Effector memory CD8-positive, alpha-beta T cell (primary cell): ENCODE results near the gene TKT.

Experiments
- ATAC-seq: fragments of 150-1000 bp; cut with Tn5 transposase; replicated peaks from 2 replicates; pipeline ENCODE4 v1.10.0; 2021; ENCODE audit warnings: mild to moderate bottlenecking, moderate library complexity
- DNase-seq, 3 experiments: peaks; one replicate each; pipeline ENCODE4 v3.0.0; 2021
- H3K27ac Mint-ChIP-seq, 2 donors: one replicate each; pipeline ENCODE4 v1.8.0; 2022; ENCODE audit warnings: mild to moderate bottlenecking in 2 of 2, mixed read lengths in 2 of 2, moderate library complexity in 2 of 2
- H3K27me3 Mint-ChIP-seq, 2 donors: one replicate each; pipeline ENCODE4 v1.8.0; 2022; ENCODE audit warnings: mixed read lengths in 2 of 2
- H3K36me3 Mint-ChIP-seq: one replicate; pipeline ENCODE4 v1.8.0; 2022; ENCODE audit warnings: mild to moderate bottlenecking, moderate library complexity, mixed read lengths; ENCODE audit not compliant: insufficient read depth
- H3K4me1 Mint-ChIP-seq, 2 donors: one replicate each; pipeline ENCODE4 v1.8.0; 2022; ENCODE audit warnings: low read depth in 2 of 2, mixed read lengths in 2 of 2
- H3K4me3 Mint-ChIP-seq, 2 donors: one replicate each; pipeline ENCODE4 v1.8.0; 2022; ENCODE audit warnings: mild to moderate bottlenecking in 2 of 2, mixed read lengths in 2 of 2, moderate library complexity in 2 of 2
- H3K9me3 Mint-ChIP-seq, 2 donors: one replicate each; pipeline ENCODE4 v1.8.0; 2022; ENCODE audit warnings: mixed read lengths in 2 of 2

TKT gene

DNA sequence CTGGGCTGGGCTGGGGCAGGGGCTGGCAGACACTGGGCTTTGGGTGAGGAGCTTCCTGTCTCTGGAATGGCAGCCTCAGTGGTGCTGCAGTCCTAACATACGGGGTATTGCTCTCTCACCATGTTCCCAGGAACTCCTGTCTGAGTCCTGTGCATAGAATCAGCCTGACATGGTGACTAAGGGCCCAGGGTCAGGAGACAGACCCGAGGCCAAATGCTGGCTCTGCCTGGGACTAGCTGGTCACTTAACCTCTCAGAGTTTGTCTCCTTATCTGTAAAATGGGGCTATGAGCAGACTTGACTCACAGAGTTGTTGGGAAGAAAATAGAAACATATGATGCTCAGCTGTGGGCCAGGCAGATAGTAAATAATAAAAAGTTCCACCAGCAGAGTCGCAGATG is 66.5 kb downstream of the TKT start:
- no peaks in the 10 kb centered on the region for H3K27me3 Mint-ChIP-seq

DNA sequence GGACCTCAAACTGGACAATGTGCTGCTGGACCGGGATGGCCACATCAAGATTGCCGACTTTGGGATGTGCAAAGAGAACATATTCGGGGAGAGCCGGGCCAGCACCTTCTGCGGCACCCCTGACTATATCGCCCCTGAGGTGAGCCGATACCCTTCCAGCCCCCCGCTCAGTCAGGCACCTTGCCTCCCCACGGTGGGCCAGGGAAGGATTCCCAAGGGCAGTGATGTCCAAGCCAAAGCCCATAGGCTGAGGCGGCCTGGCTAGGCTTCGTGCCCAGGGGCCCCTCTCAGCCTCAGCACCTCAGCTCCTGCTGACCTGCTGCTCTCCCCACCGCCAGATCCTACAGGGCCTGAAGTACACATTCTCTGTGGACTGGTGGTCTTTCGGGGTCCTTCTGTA is 67.1 kb downstream of the TKT start:
- Mint-ChIP-seq H3K4me1 (peaks cover 3 to 7% of the 10 kb centered on the region in 2 donors), H3K27ac (no peak overlapping the region), H3K36me3 (peaks cover 81% of the 10 kb centered on the region), H3K9me3 (no peaks in the 10 kb centered on the region), H3K27me3 (no peaks in the 10 kb centered on the region), H3K4me3 (no peak overlapping the region)
- DNase-seq (no peak), ATAC-seq (no peak)

More for the DNA sequence above, 66.5 kb downstream of the TKT start:
- Mint-ChIP-seq H3K36me3 (peaks cover 79% of the 10 kb centered on the region), H3K9me3 (no peaks in the 10 kb centered on the region), H3K4me1 (peaks cover 3 to 7% of the 10 kb centered on the region in 2 donors), H3K4me3 (no peak overlapping the region), H3K27ac (no peak overlapping the region)
- no peak for ATAC-seq
- DNase-seq: no peak

DNA sequence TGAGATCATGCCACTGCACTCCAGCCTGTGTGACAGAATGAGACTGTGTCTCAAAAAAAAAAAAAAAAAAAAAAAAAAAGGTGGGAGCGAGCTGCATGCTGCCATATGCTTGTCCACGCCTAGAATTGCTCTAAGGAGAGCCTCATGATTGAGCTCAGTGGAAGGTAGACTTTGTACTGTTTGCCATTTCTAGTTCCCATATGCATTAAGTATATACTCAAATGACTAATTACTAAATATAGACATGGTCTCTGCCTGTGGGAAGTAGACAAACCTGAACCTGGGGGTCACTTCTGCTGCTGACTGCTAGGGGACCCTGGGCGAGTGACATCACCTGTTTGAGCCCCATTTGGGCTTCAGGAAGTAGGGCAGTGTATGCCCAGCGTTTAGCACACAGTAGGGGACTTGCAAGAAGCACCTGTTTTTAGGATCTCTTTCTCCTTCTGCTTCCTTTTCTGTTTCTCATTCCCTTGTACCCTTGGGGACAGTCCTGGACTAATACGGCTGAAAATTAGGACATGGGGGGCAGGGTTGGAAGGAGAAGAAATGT is 67.6 kb downstream of the TKT start:
- Mint-ChIP-seq H3K27me3 (no peaks in the 10 kb centered on the region), H3K36me3 (peaks cover 83% of the 10 kb centered on the region), H3K4me3 (no peak overlapping the region), H3K27ac (no peak overlapping the region), H3K4me1 (peaks cover 3 to 7% of the 10 kb centered on the region in 2 donors), H3K9me3 (no peaks in the 10 kb centered on the region)
- no peak for DNase-seq
- no peak for ATAC-seq

DNA sequence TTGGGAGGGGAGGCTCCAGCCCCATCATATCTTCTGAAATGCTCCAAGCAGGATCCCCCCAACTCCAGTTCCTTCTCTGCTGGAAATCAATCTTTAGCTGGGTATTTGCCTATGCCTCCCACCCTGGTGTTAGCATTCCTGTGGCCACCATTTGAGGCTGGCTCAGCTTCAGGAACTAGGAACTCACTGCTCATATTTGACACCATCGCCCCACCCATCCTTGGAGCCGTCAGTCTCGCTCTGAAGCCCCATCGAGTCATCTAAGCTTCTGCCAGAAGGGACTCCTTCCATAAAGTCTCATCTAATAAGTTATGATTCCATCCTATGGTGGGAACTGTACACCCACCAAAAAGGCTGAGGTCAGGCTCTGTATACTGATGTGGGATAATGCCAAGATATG is 68.4 kb downstream of the TKT start:
- ATAC-seq: no peak
- no peak overlapping the region for H3K4me3 Mint-ChIP-seq
- peaks cover 84% of the 10 kb centered on the region for H3K36me3 Mint-ChIP-seq
- no peak for DNase-seq
- peaks cover 0 to 3% of the 10 kb centered on the region in 2 donors for H3K4me1 Mint-ChIP-seq
- peak overlapping the region in 1 of 2 donors; percentile 75 for H3K27ac Mint-ChIP-seq
- no peaks in the 10 kb centered on the region for H3K9me3 Mint-ChIP-seq
- no peaks in the 10 kb centered on the region for H3K27me3 Mint-ChIP-seq

DNA sequence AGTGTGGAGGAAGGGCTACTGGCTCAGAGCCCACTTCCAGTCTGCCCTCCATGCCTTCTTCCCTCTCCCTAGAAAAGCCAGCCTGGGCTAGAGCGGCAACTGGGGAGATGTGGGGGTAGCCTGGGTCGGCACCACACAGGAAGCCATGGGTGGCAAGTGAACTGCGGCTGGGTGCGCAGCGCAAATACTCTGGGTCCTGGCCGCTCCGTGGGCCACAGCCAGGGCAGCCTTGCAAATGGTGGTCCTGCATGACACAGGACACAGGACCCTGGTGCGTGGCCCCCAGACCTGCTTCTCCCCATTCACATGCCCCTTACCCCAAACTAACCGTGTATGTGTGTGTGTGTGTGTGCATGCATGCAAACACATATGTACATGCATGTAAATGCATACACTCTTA is 69.1 kb downstream of the TKT start:
- no peak for ATAC-seq
- peaks cover 86% of the 10 kb centered on the region for H3K36me3 Mint-ChIP-seq
- peak overlapping the region in 1 of 2 donors; percentile 77 for H3K27ac Mint-ChIP-seq
- no peaks in the 10 kb centered on the region for H3K27me3 Mint-ChIP-seq
- no peak overlapping the region for H3K4me3 Mint-ChIP-seq
- DNase-seq: no peak
- no peaks in the 10 kb centered on the region for H3K9me3 Mint-ChIP-seq
- H3K4me1 Mint-ChIP-seq: peaks cover 0 to 1% of the 10 kb centered on the region in 2 donors

DNA sequence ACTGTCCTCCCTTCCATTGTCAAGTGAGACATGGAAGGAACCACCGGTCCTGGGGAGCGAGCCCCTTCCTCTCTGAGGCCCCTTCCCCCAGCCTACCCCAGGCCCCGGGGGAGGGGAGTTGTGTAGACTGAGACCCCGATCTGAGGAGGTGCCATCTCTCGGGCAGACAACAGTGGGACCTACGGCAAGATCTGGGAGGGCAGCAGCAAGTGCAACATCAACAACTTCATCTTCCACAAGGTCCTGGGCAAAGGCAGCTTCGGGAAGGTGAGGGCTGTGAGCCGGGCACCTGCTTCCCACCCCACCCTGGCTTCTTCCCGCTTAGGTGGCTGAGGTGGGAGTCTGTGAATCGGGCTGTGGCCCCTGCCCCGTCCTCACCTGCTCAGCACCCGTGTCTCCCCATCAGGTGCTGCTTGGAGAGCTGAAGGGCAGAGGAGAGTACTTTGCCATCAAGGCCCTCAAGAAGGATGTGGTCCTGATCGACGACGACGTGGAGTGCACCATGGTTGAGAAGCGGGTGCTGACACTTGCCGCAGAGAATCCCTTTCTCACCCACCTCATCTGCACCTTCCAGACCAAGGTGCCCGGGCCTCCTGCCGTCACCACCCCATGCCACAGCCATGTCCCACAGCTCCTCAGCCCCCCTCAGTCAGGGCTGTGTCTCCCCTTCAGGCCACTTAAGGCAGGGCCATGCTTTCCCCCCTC is 69.9 kb downstream of the TKT start:
- peaks cover 0 to 1% of the 10 kb centered on the region in 2 donors for H3K4me1 Mint-ChIP-seq
- H3K27ac Mint-ChIP-seq: peak overlapping the region; percentile 4 to 77
- H3K9me3 Mint-ChIP-seq: no peaks in the 10 kb centered on the region
- H3K36me3 Mint-ChIP-seq: peaks cover 89% of the 10 kb centered on the region
- ATAC-seq (no peak), DNase-seq (no peak)
- no peaks in the 10 kb centered on the region for H3K27me3 Mint-ChIP-seq
- H3K4me3 Mint-ChIP-seq: no peak overlapping the region

DNA sequence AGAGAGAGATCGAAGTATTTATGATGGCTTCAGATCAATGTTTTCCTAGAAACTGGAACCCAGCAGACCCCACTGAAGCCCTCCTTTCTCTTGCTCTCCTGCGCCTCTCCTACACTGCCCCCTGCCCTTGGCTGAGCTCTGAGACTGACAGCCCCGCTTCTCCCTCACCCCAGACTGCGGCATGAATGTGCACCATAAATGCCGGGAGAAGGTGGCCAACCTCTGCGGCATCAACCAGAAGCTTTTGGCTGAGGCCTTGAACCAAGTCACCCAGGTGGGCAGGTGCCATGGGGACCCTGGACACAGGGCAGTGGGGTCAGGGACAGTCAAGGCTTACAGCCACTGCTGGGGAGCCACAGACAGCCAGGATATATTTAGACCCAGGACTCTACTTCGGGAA is 71.1 kb downstream of the TKT start:
- Mint-ChIP-seq H3K9me3 (no peaks in the 10 kb centered on the region), H3K4me1 (no peaks in the 10 kb centered on the region), H3K36me3 (peaks cover 89% of the 10 kb centered on the region), H3K27ac (peak overlapping the region in 1 of 2 donors; percentile 75), H3K4me3 (no peak overlapping the region), H3K27me3 (no peaks in the 10 kb centered on the region)
- DNase-seq: no peak
- ATAC-seq: no peak

DNA sequence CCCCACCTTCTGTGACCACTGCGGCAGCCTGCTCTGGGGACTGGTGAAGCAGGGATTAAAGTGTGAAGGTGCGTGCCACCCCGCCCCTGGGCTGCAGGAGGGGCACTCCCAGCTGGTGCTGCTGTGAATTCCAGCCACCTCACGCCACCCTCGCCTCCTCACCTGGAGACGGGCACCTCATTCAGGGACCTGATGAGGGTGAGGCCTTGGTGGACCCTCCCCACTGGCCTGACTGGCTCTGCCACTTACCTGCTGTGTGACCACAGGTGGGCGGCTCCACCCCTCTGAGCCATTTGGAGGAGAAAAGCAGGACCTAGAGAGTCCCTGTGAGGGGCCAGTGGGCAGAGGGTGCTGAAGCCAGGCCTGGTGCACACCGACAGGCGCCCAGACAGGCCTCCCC is 72.3 kb downstream of the TKT start:
- no peaks in the 10 kb centered on the region for H3K27me3 Mint-ChIP-seq
- no peak overlapping the region for H3K4me3 Mint-ChIP-seq
- H3K4me1 Mint-ChIP-seq: no peaks in the 10 kb centered on the region
- peaks cover 89% of the 10 kb centered on the region for H3K36me3 Mint-ChIP-seq
- H3K27ac Mint-ChIP-seq: peak overlapping the region in 1 of 2 donors; percentile 51
- H3K9me3 Mint-ChIP-seq: no peaks in the 10 kb centered on the region
- ATAC-seq (no peak), DNase-seq (no peak)

DNA sequence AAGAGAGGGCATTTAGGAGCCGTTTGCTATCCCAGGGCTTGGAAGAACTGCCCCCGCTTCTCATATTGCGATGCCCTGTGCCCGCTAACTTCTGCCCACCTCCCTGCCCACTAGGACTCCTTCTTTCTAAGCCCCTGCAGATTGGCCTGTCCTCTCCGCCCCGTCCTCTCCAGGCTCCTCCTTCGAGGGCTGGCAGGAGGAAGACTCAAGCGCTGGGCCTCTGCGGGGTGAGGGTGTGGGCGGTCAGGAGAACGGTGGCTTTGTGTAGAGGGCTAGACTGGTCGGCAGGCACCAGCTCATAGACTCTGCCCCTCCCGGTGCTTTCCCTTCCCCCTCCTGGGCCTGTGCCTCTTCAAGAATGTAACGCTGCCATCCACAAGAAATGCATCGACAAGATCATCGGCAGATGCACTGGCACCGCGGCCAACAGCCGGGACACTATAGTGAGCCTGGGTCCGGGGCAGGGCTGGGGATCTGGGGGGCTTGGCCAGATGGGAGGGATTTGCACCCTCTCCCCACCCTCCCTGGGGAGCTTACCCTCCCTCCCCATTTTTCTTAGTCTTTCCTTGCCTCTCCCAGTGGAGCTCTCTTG is 73.0 kb downstream of the TKT start:
- Mint-ChIP-seq H3K36me3 (peaks cover 84% of the 10 kb centered on the region), H3K9me3 (no peaks in the 10 kb centered on the region), H3K4me3 (no peak overlapping the region), H3K27me3 (no peaks in the 10 kb centered on the region), H3K4me1 (no peaks in the 10 kb centered on the region), H3K27ac (peak overlapping the region in 1 of 2 donors; percentile 51)
- ATAC-seq: no peak
- DNase-seq: no peak

DNA sequence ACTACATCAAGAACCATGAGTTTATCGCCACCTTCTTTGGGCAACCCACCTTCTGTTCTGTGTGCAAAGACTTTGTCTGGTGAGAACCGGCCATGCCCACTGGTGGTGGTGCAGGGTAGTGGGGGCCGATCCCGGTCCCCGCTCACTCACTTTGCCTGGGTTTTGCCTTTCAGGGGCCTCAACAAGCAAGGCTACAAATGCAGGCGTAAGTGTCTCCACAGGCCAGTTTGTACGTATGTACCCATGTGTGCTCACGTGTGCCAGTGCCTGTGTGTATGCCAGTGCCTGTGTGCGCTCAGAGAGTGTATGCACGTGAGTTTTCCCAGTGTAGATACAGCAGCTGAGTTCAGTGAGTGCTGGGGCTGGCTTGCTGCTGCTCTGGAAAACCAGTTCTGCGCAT is 74.3 kb downstream of the TKT start:
- DNase-seq (no peak), ATAC-seq (no peak)
- Mint-ChIP-seq H3K4me1 (no peaks in the 10 kb centered on the region), H3K27me3 (no peaks in the 10 kb centered on the region), H3K27ac (no peak overlapping the region), H3K9me3 (no peaks in the 10 kb centered on the region), H3K36me3 (peaks cover 77% of the 10 kb centered on the region), H3K4me3 (no peak overlapping the region)

DNA sequence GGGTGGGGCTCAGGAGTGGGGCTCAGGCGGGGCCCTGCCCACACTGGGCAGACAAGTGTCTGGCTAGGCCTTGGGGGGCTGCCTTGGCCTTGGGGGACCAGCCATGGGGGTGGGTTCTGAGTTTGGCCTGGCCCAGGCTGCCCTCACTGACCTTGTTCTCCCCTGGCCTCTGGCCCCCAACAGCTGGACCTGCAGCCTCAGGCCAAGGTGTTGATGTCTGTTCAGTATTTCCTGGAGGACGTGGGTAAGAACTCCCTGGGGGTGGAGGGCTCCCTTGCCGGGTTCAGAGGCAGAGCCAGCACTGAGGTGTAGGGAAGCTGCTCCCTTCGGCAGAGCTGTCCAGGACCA is 74.8 kb downstream of the TKT start:
- DNase-seq: no peak
- H3K27ac Mint-ChIP-seq: peak overlapping the region in 1 of 2 donors; percentile 20

DNA sequence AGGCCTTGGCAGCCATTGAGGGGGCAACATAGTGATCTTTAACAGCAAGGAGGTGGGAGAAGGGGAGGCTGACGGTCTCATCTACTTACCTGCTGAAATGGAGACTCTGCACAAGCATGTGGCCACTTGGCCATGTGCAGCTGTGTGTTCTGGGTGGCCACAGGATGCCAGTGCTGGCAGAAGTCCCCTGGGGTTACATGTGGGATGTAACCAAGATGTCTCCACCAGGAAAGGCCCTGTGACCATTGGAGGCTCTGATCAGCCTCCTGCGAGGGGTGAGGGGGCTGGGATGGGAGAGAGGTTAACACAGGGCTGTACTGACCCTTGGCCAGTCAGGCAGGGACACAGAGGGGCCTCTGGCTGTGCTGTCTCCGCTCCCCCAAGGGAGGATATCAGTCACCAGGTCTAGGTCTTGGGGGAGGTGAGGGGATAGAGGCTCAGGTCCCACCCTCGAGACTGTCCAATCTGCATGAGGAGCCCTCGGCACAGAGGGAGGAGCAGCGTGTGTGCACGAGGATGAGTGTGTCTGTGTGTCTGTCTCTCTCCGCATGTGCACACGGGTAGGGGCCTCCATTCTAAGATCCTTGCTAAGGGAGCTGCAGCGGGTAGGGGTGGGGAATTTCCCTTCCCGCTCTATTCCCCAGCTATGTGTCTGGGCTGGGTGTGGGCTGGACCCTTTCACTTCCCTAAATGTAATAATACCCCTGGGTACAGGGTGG is 75.4 kb downstream of the TKT start:
- peaks cover 0 to 3% of the 10 kb centered on the region in 2 donors for H3K4me1 Mint-ChIP-seq
- H3K9me3 Mint-ChIP-seq: no peaks in the 10 kb centered on the region
- H3K4me3 Mint-ChIP-seq: no peak overlapping the region
- peak overlapping the region in 1 of 2 donors; percentile 20 for H3K27ac Mint-ChIP-seq
- no peaks in the 10 kb centered on the region for H3K27me3 Mint-ChIP-seq
- DNase-seq: no peak
- H3K36me3 Mint-ChIP-seq: peaks cover 70% of the 10 kb centered on the region
- peak; percentile 59 for ATAC-seq

More for the DNA sequence above, 74.8 kb downstream of the TKT start:
- Mint-ChIP-seq H3K36me3 (peaks cover 71% of the 10 kb centered on the region), H3K9me3 (no peaks in the 10 kb centered on the region), H3K27me3 (no peaks in the 10 kb centered on the region), H3K4me1 (peaks cover 0 to under 1% of the 10 kb centered on the region in 2 donors), H3K4me3 (no peak overlapping the region)
- ATAC-seq: no peak

DNA sequence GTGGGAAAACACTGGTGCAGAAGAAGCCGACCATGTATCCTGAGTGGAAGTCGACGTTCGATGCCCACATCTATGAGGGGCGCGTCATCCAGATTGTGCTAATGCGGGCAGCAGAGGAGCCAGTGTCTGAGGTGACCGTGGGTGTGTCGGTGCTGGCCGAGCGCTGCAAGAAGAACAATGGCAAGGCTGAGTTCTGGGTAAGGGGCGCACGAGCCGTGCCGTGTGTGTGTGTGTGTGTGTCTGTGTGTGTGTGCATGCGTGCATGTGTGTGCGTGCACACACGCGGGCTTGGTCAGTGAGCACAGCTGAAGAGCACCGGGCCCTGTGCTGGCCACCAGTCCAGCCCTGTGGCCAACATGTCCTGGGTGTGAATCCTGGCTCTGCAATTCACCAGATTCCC is 76.2 kb downstream of the TKT start:
- no peak for DNase-seq
- Mint-ChIP-seq H3K4me1 (peaks cover 0 to 5% of the 10 kb centered on the region in 2 donors), H3K27ac (peak overlapping the region in 1 of 2 donors; percentile 88), H3K4me3 (no peak overlapping the region), H3K9me3 (no peaks in the 10 kb centered on the region), H3K27me3 (no peaks in the 10 kb centered on the region), H3K36me3 (peaks cover 67% of the 10 kb centered on the region)
- no peak for ATAC-seq
